ENCODE results near the gene GABBR2. TPM values are rescaled to one million over a fixed set of nuclear protein-coding genes. Genes with fewer than 3 reads are reported as not detected.

GABBR2 gene
- polyA plus RNA-seq, 1 donor (not counting 4 experiments of a cell fraction or from before 2014, with no cell fraction given), result 0.01 TPM

- dilution Hi-C loops (cut with MboI; ENCODE audit: extremely low pct_ligation_motif_present, low sequenced_read_pairs), result no loop called here
- Histone ChIP-seq H3K4me3 (ENCODE audit: control insufficient read depth in 2 of 3, extremely low read depth in 1 of 3, insufficient read depth in 2 of 3, low read depth in 1 of 3, low read length in 3 of 3) (no peak overlapping the region), H3K4me1 (ENCODE audit: control insufficient read depth, extremely low read depth, insufficient read depth, low read length) (no peaks in the 10 kb centered on the region), H3K79me2 (ENCODE audit: control insufficient read depth, insufficient read depth, low read length) (no peaks in the 10 kb centered on the region), H2AFZ (ENCODE audit: control insufficient read depth, low read length) (no peak overlapping the region), H3K27me3 (ENCODE audit: control insufficient read depth, extremely low read depth, insufficient read depth, low read length) (peaks cover 4% of the 10 kb centered on the region), H3K36me3 (ENCODE audit: control insufficient read depth in 2 of 2, extremely low read depth in 1 of 2, insufficient read depth in 2 of 2, low read length in 2 of 2) (no peaks in the 10 kb centered on the region), H3K9me3 (ENCODE audit: control insufficient read depth, low read depth, low read length) (no peaks in the 10 kb centered on the region), H3K9me1 (ENCODE audit: control insufficient read depth, extremely low read depth, insufficient read depth, low read length) (no peaks in the 10 kb centered on the region), H3K4me2 (ENCODE audit: control insufficient read depth, extremely low read depth, insufficient read depth, low read depth, low read length) (no peak overlapping the region), H3K27ac (ENCODE audit: control insufficient read depth, insufficient read depth, low read length) (no peak overlapping the region), H3K9ac (ENCODE audit: control insufficient read depth, extremely low read depth, insufficient read depth, low read length) (no peak overlapping the region), H4K20me1 (ENCODE audit: control insufficient read depth, extremely low read depth, insufficient read depth, low read length) (no peaks in the 10 kb centered on the region)
- TF ChIP-seq EZH2 (IDR thresholded peaks at IDR 0.05; ENCODE audit: low read length) (no peak), CTCF (optimal IDR thresholded peaks at IDR 0.05 in 1 of 3, IDR thresholded peaks at IDR 0.05 in 1 of 3, conservative IDR thresholded peaks at IDR 0.05 in 1 of 3; ENCODE audit: extremely low read depth in 1 of 3, insufficient read depth in 2 of 3, low read length in 3 of 3) (no peak)
- FAIRE-seq, result no peak
- DNase-seq (ENCODE audit: low read depth, low spot score), result no peak
Measured at GRCh38 chr9:98290411-98290810, 418.3 kb downstream of the GABBR2 start.

GRCh38 chr9:98289614-98290201 is 419.0 kb downstream of the GABBR2 start:
- Histone ChIP-seq H4K20me1 (ENCODE audit: control insufficient read depth, extremely low read depth, insufficient read depth, low read length) (no peaks in the 10 kb centered on the region), H3K9me3 (ENCODE audit: control insufficient read depth, low read depth, low read length) (no peaks in the 10 kb centered on the region), H3K9me1 (ENCODE audit: control insufficient read depth, extremely low read depth, insufficient read depth, low read length) (no peaks in the 10 kb centered on the region), H3K4me2 (ENCODE audit: control insufficient read depth, extremely low read depth, insufficient read depth, low read depth, low read length) (no peak overlapping the region), H3K27me3 (ENCODE audit: control insufficient read depth, extremely low read depth, insufficient read depth, low read length) (peaks cover 4% of the 10 kb centered on the region), H3K27ac (ENCODE audit: control insufficient read depth, insufficient read depth, low read length) (no peak overlapping the region), H2AFZ (ENCODE audit: control insufficient read depth, low read length) (no peak overlapping the region), H3K36me3 (ENCODE audit: control insufficient read depth in 2 of 2, extremely low read depth in 1 of 2, insufficient read depth in 2 of 2, low read length in 2 of 2) (no peaks in the 10 kb centered on the region), H3K9ac (ENCODE audit: control insufficient read depth, extremely low read depth, insufficient read depth, low read length) (no peak overlapping the region), H3K79me2 (ENCODE audit: control insufficient read depth, insufficient read depth, low read length) (no peaks in the 10 kb centered on the region), H3K4me1 (ENCODE audit: control insufficient read depth, extremely low read depth, insufficient read depth, low read length) (no peaks in the 10 kb centered on the region), H3K4me3 (ENCODE audit: control insufficient read depth in 2 of 3, extremely low read depth in 1 of 3, insufficient read depth in 2 of 3, low read depth in 1 of 3, low read length in 3 of 3) (no peak overlapping the region)
- DNase-seq (ENCODE audit: low read depth, low spot score) (no peak), FAIRE-seq (no peak)
- dilution Hi-C loops (cut with MboI; ENCODE audit: extremely low pct_ligation_motif_present, low sequenced_read_pairs), result no loop called here
- TF ChIP-seq EZH2 (IDR thresholded peaks at IDR 0.05; ENCODE audit: low read length) (no peak), CTCF (optimal IDR thresholded peaks at IDR 0.05 in 1 of 3, IDR thresholded peaks at IDR 0.05 in 1 of 3, conservative IDR thresholded peaks at IDR 0.05 in 1 of 3; ENCODE audit: extremely low read depth in 1 of 3, insufficient read depth in 2 of 3, low read length in 3 of 3) (no peak)
